ENCODE data around the gene EFNA1. TPM values are rescaled to one million over a fixed set of nuclear protein-coding genes. Genes with fewer than 3 reads are reported as not detected.

Gene EFNA1
- total and polyA plus RNA-seq, 2 of the 13 experiments (the other 11 are each of a cell fraction or from before 2014, with no cell fraction given): 81.8 to 874 TPM

DNA sequence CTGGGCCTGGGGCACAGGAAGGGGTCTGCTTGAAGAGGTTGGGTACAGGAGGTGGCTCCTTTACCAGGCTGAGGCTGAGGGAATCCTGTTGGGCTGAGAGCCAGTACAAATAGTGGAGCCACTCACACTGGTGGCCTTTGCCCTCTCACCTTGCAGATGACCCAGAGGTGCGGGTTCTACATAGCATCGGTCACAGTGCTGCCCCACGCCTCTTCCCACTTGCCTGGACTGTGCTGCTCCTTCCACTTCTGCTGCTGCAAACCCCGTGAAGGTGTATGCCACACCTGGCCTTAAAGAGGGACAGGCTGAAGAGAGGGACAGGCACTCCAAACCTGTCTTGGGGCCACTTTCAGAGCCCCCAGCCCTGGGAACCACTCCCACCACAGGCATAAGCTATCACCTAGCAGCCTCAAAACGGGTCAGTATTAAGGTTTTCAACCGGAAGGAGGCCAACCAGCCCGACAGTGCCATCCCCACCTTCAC, 6.2 kb downstream of the EFNA1 start (continued):
- TF ChIP-seq, protein P1, sequence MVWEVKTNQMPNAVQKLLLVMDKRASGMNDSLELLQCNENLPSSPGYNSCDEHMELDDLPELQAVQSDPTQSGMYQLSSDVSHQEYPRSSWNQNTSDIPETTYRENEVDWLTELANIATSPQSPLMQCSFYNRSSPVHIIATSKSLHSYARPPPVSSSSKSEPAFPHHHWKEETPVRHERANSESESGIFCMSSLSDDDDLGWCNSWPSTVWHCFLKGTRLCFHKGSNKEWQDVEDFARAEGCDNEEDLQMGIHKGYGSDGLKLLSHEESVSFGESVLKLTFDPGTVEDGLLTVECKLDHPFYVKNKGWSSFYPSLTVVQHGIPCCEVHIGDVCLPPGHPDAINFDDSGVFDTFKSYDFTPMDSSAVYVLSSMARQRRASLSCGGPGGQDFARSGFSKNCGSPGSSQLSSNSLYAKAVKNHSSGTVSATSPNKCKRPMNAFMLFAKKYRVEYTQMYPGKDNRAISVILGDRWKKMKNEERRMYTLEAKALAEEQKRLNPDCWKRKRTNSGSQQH (CRISPR knock-in tag; IDR thresholded peaks at IDR 0.05; ENCODE audit: low read depth): 0 out of 2 replicates have a peak, but pooled peaks have one; percentile 42
- TF ChIP-seq, protein P2, sequence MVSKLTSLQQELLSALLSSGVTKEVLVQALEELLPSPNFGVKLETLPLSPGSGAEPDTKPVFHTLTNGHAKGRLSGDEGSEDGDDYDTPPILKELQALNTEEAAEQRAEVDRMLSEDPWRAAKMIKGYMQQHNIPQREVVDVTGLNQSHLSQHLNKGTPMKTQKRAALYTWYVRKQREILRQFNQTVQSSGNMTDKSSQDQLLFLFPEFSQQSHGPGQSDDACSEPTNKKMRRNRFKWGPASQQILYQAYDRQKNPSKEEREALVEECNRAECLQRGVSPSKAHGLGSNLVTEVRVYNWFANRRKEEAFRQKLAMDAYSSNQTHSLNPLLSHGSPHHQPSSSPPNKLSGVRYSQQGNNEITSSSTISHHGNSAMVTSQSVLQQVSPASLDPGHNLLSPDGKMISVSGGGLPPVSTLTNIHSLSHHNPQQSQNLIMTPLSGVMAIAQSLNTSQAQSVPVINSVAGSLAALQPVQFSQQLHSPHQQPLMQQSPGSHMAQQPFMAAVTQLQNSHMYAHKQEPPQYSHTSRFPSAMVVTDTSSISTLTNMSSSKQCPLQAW (CRISPR knock-in tag; IDR thresholded peaks at IDR 0.05): peak; percentile 52; the same call in 1 of the 2 replicates
- TF ChIP-seq POLR2A (IDR thresholded peaks at IDR 0.05; ENCODE audit: insufficient read depth in 1 of 2, low read depth in 2 of 2, low read length in 2 of 2) (0 out of 4 replicates have a peak, but pooled peaks of 1 of the 2 experiments have one; percentile 22), FOSL2 (CRISPR knock-in tag; IDR thresholded peaks at IDR 0.05) (0 out of 2 replicates have a peak, but pooled peaks have one; percentile 8), NR2F6 (IDR thresholded peaks at IDR 0.05) (peak; percentile 91), NR2F6 (CRISPR knock-in tag; IDR thresholded peaks at IDR 0.05) (peak; percentile 92), ZNF230 (CRISPR knock-in tag; IDR thresholded peaks at IDR 0.05) (0 out of 2 replicates have a peak, but pooled peaks have one; percentile 11), ZNF430 (CRISPR knock-in tag; IDR thresholded peaks at IDR 0.05) (peak; percentile 84), ZMAT3 (CRISPR knock-in tag; conservative IDR thresholded peaks at IDR 0.05) (0 out of 2 replicates have a peak, but pooled peaks have one; percentile 29), ZNF468 (CRISPR knock-in tag; IDR thresholded peaks at IDR 0.05) (no peak), NONO (IDR thresholded peaks at IDR 0.05) (no peak), NONO (CRISPR knock-in tag; conservative IDR thresholded peaks at IDR 0.05) (0 out of 2 replicates have a peak, but pooled peaks have one; percentile 24), SALL1 (CRISPR knock-in tag; IDR thresholded peaks at IDR 0.05) (peak; percentile 18; the same call in 1 of the 2 replicates), ZSCAN25 (CRISPR knock-in tag; IDR thresholded peaks at IDR 0.05) (peak; percentile 47; the same call in 1 of the 2 replicates), ZSCAN22 (CRISPR knock-in tag; IDR thresholded peaks at IDR 0.05) (no peak), PHF21A (CRISPR knock-in tag; IDR thresholded peaks at IDR 0.05) (peak; percentile 34; the same call in 1 of the 2 replicates), HNF4G (IDR thresholded peaks at IDR 0.05; ENCODE audit: borderline replicate concordance, low read depth, low read length) (peak; percentile 67; the same call in 1 of the 2 replicates), HNF4G (CRISPR knock-in tag; IDR thresholded peaks at IDR 0.05; ENCODE audit: borderline replicate concordance, low read depth) (no peak), GATAD2A (CRISPR knock-in tag; IDR thresholded peaks at IDR 0.05) (0 out of 2 replicates have a peak, but pooled peaks have one; percentile 39), RBFOX2 (IDR thresholded peaks at IDR 0.05; ENCODE audit: low read depth, low read length) (peak; percentile 52; the same call in 1 of the 2 replicates)

All from HepG2 (cell line).